Suprapubic skin (tissue), 4 donors: ENCODE measurements around the gene MBIP.

Experiments used
- CTCF ChIP-seq, 2 donors: fragments of 200-600 bp in 1 of 2; fragments of 450-650 bp in 1 of 2; sonication (generic) in 1 of 2; IDR thresholded peaks; one replicate each; pipeline ENCODE4 v1.5.1; 2016 to 2019; ENCODE audit warnings: antibody characterized with exemption in 2 of 2, mild to moderate bottlenecking in 1 of 2, moderate library complexity in 1 of 2
- POLR2A ChIP-seq, 2 donors: fragments of 450-650 bp; IDR thresholded peaks; one replicate each; pipeline ENCODE4 v1.6.1; 2017; ENCODE audit warnings: antibody characterized with exemption in 2 of 2, mild to moderate bottlenecking in 2 of 2, moderate library complexity in 2 of 2
- POLR2AphosphoS5 ChIP-seq, 3 donors: sonication (generic); formaldehyde crosslinking; IDR thresholded peaks; one replicate each; pipeline ENCODE4 v1.6.1; 2017; ENCODE audit warnings: antibody characterized with exemption in 3 of 3

GRCh38 chr14:36346052-36346451 is 25.6 kb upstream of the MBIP start:
- no peak for TF ChIP-seq CTCF (IDR thresholded peaks at IDR 0.05)
- TF ChIP-seq POLR2AphosphoS5 (IDR thresholded peaks at IDR 0.05) = no peak
- TF ChIP-seq POLR2A (IDR thresholded peaks at IDR 0.05) = no peak
